Testis (tissue), 3 donors: Measurements from ENCODE around the gene G2E3. TPM values are rescaled to one million over a fixed set of nuclear protein-coding genes. Genes with fewer than 3 reads are reported as not detected.
"Not testable (repeated sequence)": the region's sequence is repeated elsewhere in the genome, so short reads cannot be mapped to it uniquely, and the experiment has no call there.

ENCODE experiments used
- DNase-seq: peaks from one replicate; pipeline ENCODE4 v3.0.0-alpha.2; 2019
- H3K27ac ChIP-seq, 2 donors: fragments of 200-600 bp; sonication (generic); one replicate each; pipeline ENCODE4 v1.5.1; 2019
- H3K27me3 ChIP-seq: fragments of 200-600 bp; sonication (generic); one replicate; pipeline ENCODE4 v1.5.1; 2019
- H3K36me3 ChIP-seq: fragments of 200-600 bp; sonication (generic); one replicate; pipeline ENCODE4 v1.5.1; 2017; ENCODE audit warnings: low read depth; ENCODE audit errors: missing control alignments
- H3K4me1 ChIP-seq: fragments of 200-600 bp; sonication (generic); one replicate; pipeline ENCODE4 v1.5.1; 2019
- H3K4me3 ChIP-seq, 2 donors: fragments of 200-600 bp; sonication (generic); one replicate each; pipeline ENCODE4 v1.5.1; 2017 to 2019
- H3K9me3 ChIP-seq: fragments of 200-600 bp; sonication (generic); one replicate; pipeline ENCODE4 v1.5.1; 2017
- CTCF ChIP-seq, 3 experiments: fragments of 450-650 bp in 2 of 3; fragments of 200-600 bp in 1 of 3; sonication (generic) in 1 of 3; IDR thresholded peaks; one replicate each; pipeline ENCODE4 v1.5.1; 2016 to 2019; ENCODE audit warnings: antibody characterized with exemption in 3 of 3, mild to moderate bottlenecking in 2 of 3, moderate library complexity in 1 of 3
- POLR2A ChIP-seq: fragments of 450-650 bp; IDR thresholded peaks from one replicate; pipeline ENCODE4 v1.6.1; 2017; ENCODE audit warnings: antibody characterized with exemption, mild to moderate bottlenecking, moderate library complexity
- WGBS, 2 donors: methylation state at CpG; one replicate each; pipeline ENCODE4 v1.1.5; 2018; 5-methylcytosine and 5-hydroxymethylcytosine counted together
- intact Hi-C: fragments of 100-400 bp; cut with DNase I; formaldehyde crosslinking; loops from one replicate; pipeline ENCODE4 v1.15.1; 2023; ENCODE audit warnings: low total_unique reads
- polyA plus RNA-seq: library from polyadenylated mRNA; stranded (reverse); fragments of 350-450 nt; fragmentation: Illumina TruSeq; extraction: RNeasy Lipid Tissue Mini Kit (QIAGEN cat#74804); gene quantifications from one replicate; pipeline ENCODE4 v1.2.3, GENCODE V29; 2014; ENCODE audit warnings: low read depth, low replicate concordance; ENCODE audit not compliant: insufficient read depth
- total RNA-seq, 2 donors: library from RNA; depleted of rRNA; stranded (reverse); fragments of >200 nt; gene quantifications; one replicate each; pipeline ENCODE4 v1.2.3, GENCODE V29; 2016

The G2E3 gene
- total and polyA plus RNA-seq, 3 donors from 2014 or later = 29.5 to 53.2 (median 42.7) TPM

GRCh38 chr14:30600922-30601918 is 42.3 kb downstream of the G2E3 start:
- H3K36me3 ChIP-seq = no peaks in the 10 kb centered on the region
- intact Hi-C loops = no loop called here
- H3K9me3 ChIP-seq = no peaks in the 10 kb centered on the region
- H3K27ac ChIP-seq = no peak overlapping the region
- DNase-seq = no peak
- H3K4me3 ChIP-seq = no peak overlapping the region
- 90 to 94% methylated on average over 8 of the region's 8 CpGs for WGBS, 2 donors
- no peaks in the 10 kb centered on the region for H3K4me1 ChIP-seq
- TF ChIP-seq POLR2A (no peak), CTCF (IDR thresholded peaks at IDR 0.05) (no peak)
- H3K27me3 ChIP-seq = no peaks in the 10 kb centered on the region

GRCh38 chr14:30603402-30603801 is 44.4 kb downstream of the G2E3 start:
- Histone ChIP-seq H3K4me1 (no peaks in the 10 kb centered on the region), H3K27ac (no peak overlapping the region), H3K27me3 (no peaks in the 10 kb centered on the region), H3K4me3 (no peak overlapping the region), H3K36me3 (no peaks in the 10 kb centered on the region), H3K9me3 (no peaks in the 10 kb centered on the region)
- TF ChIP-seq POLR2A = no peak
- TF ChIP-seq CTCF (IDR thresholded peaks at IDR 0.05) = no peak
- WGBS, 2 donors = 97% methylated on average over 3 of the region's 3 CpGs
- intact Hi-C loops = no loop called here
- DNase-seq = no peak

- 95 to 96% methylated on average over 8 of the region's 8 CpGs for WGBS, 2 donors
- intact Hi-C loops, DNase-seq, H3K4me3 ChIP-seq, H3K36me3 ChIP-seq, H3K4me1 ChIP-seq, H3K27ac ChIP-seq, H3K9me3 ChIP-seq, H3K27me3 ChIP-seq: not testable (repeated sequence)
These were observed 45.7 kb downstream of the G2E3 start for GRCh38 chr14:30604696-30605095.

GRCh38 chr14:30607156-30607780 is 48.3 kb downstream of the G2E3 start:
- Histone ChIP-seq H3K9me3 (no peaks in the 10 kb centered on the region), H3K36me3 (no peaks in the 10 kb centered on the region), H3K4me1 (no peaks in the 10 kb centered on the region), H3K4me3 (no peak overlapping the region), H3K27ac (no peak overlapping the region), H3K27me3 (no peaks in the 10 kb centered on the region)
- no peak for DNase-seq
- 100% methylated on average over 1 of the region's 1 CpG for WGBS, 2 donors
- intact Hi-C loops = no loop called here
- no peak for TF ChIP-seq CTCF (IDR thresholded peaks at IDR 0.05)
- no peak for TF ChIP-seq POLR2A

GRCh38 chr14:30608533-30609006 is 49.6 kb downstream of the G2E3 start:
- no peak overlapping the region for H3K4me3 ChIP-seq
- TF ChIP-seq CTCF (IDR thresholded peaks at IDR 0.05) (no peak), POLR2A (no peak)
- H3K9me3 ChIP-seq = no peaks in the 10 kb centered on the region
- no peaks in the 10 kb centered on the region for H3K27me3 ChIP-seq
- DNase-seq = no peak
- no peaks in the 10 kb centered on the region for H3K36me3 ChIP-seq
- 96 to 97% methylated on average over 5 of the region's 5 CpGs for WGBS, 2 donors
- H3K27ac ChIP-seq = no peak overlapping the region
- intact Hi-C loops = no loop called here
- no peaks in the 10 kb centered on the region for H3K4me1 ChIP-seq
